22Rv1 (cell line): Measurements from ENCODE around the gene LTBR.
A peak's percentile ranks its signal among the peaks of the same experiment; 100 is the strongest.

Experiments
- H3K27ac ChIP-seq: fragments of 450-650 bp; 2 replicates; pipeline ENCODE4 v1.5.1; 2017
- ZFX ChIP-seq: fragments of 450-650 bp; IDR thresholded peaks from 2 replicates; pipeline ENCODE4 v1.6.1; 2017; ENCODE audit warnings: antibody characterized with exemption, borderline replicate concordance
- TF ChIP-seq, protein P1 (sequence below): fragments of 450-650 bp; IDR thresholded peaks from 2 replicates; pipeline ENCODE4 v1.5.1; 2017; ENCODE audit warnings: mild to moderate bottlenecking

Gene LTBR

GRCh38 chr12:6393109-6393508 lies 9.1 kb downstream of the LTBR start:
- TF ChIP-seq ZFX = no peak
- TF ChIP-seq, protein P1, sequence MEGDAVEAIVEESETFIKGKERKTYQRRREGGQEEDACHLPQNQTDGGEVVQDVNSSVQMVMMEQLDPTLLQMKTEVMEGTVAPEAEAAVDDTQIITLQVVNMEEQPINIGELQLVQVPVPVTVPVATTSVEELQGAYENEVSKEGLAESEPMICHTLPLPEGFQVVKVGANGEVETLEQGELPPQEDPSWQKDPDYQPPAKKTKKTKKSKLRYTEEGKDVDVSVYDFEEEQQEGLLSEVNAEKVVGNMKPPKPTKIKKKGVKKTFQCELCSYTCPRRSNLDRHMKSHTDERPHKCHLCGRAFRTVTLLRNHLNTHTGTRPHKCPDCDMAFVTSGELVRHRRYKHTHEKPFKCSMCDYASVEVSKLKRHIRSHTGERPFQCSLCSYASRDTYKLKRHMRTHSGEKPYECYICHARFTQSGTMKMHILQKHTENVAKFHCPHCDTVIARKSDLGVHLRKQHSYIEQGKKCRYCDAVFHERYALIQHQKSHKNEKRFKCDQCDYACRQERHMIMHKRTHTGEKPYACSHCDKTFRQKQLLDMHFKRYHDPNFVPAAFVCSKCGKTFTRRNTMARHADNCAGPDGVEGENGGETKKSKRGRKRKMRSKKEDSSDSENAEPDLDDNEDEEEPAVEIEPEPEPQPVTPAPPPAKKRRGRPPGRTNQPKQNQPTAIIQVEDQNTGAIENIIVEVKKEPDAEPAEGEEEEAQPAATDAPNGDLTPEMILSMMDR = no peak
- peak overlapping the region; percentile 34 for H3K27ac ChIP-seq

DNA sequence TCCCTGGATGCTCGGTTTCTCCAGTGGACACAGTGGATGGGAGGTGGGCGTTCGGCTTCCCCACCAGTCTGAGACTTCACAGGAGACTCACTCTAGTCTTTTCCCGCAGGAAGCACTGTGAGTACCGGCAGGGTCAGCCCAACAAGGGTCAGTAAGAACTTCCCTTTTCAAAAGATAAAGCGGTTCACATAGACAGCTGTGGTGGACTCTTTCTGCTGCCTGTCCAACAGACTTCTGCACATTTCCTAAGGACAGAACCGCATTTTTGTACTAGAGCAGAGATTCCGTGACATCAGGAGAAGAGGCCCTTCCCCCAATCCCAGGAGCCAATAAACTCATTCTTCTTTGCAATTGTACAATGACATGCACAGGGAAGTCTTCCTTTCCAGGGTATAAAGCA lies 10.4 kb downstream of the LTBR start:
- TF ChIP-seq, protein P1 = no peak
- TF ChIP-seq ZFX = no peak
- H3K27ac ChIP-seq = peak overlapping the region; percentile 34

GRCh38 chr12:6396031-6396430 lies 12.1 kb downstream of the LTBR start:
- TF ChIP-seq, protein P1 = no peak
- no peak for TF ChIP-seq ZFX
- no peak overlapping the region for H3K27ac ChIP-seq

DNA sequence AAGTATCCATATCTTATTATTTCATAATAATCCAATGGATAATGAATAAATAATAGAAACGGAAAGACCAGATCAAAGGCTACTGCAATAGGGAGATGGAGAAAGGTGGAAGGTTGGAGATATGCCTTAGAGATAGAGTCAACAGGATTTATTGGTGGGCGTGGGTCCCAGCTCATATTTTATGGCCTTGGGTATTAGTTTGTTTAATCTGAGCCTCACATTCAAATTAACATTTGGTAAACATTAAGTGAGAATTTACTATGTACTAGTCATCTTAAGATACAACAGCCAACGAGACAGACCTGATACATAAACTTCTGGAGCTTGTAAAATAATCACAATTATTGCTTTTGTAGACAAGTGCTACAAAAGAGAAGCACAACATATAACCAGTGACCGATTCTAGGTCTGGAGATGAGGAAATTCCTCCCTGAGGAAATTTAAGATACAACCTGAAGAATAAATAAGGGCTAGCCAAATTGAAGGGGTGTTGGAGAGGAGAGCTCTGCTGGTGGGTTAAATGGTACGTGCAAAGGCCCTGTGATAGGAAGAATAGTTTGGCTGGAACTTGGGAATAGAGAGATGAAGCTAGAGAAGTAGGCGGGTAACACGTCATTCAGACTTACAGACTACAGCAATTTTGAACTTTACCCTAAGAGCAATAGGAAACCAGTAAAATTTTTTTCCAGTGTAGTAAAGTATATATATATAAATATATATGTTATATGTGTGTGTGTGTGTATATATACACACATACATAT lies 16.1 kb downstream of the LTBR start:
- TF ChIP-seq, protein P1 = no peak
- TF ChIP-seq ZFX = no peak
- H3K27ac ChIP-seq = peak overlapping the region; percentile 27; the same call in 1 of the 2 replicates

DNA sequence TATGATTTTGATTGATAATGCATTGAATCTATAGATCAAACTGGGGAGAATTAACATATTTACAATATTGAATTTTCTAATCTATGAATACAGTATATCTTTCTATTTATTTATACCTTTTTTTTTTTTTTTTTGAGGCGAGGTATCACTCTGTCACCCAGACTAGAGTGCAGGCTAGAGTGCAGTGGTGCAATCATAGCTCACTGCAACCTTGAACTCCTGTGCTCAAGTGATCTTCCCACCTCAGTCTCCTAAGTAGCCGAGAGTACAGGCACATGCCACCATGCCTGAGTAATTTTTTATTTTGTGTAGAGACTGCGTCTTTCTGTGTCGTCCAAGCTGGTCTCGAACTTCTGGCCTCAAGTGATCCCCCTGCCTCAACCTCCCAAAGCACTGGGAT lies 20.4 kb downstream of the LTBR start:
- no peak overlapping the region for H3K27ac ChIP-seq
- no peak for TF ChIP-seq ZFX
- TF ChIP-seq, protein P1 = no peak

DNA sequence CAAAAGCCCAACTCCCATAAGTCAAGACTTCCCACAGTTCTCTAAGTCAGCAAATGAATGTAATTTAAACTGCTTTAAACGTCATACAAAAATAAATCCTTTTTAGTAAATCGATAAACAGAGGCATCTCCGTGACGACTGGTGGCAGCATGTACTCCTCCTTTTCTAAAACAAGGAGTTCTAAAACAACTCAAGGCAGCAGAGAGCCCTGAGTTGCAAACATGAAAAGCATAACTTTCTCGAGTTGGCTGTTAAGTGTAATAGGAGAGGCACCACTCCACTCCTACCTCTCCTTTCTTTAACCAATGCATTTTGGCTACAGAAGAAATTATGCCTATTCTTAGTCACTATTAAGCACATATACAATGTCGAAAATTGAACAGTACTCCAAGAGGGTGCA lies 22.0 kb downstream of the LTBR start:
- no peak overlapping the region for H3K27ac ChIP-seq

More for the DNA sequence above, 22.0 kb downstream of the LTBR start:
- TF ChIP-seq ZFX = no peak
- TF ChIP-seq, protein P1 = no peak
